ENCODE data around the gene BPIFA3.

GRCh38 chr20:33252460-33252859, 35.3 kb downstream of the BPIFA3 start:
- TF ChIP-seq CTCF (IDR thresholded peaks at IDR 0.05), result no peak
- TF ChIP-seq POLR2A (IDR thresholded peaks at IDR 0.05), result no peak

All from thyroid gland (tissue), 4 donors.